HT1080 (cell line): ENCODE data around the gene C6. TPM values are rescaled to one million over a fixed set of nuclear protein-coding genes. Genes with fewer than 3 reads are reported as not detected.
A peak's percentile ranks its signal among the peaks of the same experiment; 100 is the strongest.
"Not testable (repeated sequence)": the region's sequence is repeated elsewhere in the genome, so short reads cannot be mapped to it uniquely, and the experiment has no call there.

Experiments
- DNase-seq: peaks from one replicate; pipeline ENCODE4 v3.0.0-alpha.2; 2015; ENCODE audit warnings: low read depth
- total RNA-seq: library from RNA; depleted of rRNA; stranded (reverse); fragments of >200 nt; shearing (Covaris generic); gene quantifications from 2 replicates; pipeline ENCODE4 v1.2.3, GENCODE V29; 2014

The C6 gene
- total RNA-seq, 1 experiment from 2014 or later = not detected

DNA sequence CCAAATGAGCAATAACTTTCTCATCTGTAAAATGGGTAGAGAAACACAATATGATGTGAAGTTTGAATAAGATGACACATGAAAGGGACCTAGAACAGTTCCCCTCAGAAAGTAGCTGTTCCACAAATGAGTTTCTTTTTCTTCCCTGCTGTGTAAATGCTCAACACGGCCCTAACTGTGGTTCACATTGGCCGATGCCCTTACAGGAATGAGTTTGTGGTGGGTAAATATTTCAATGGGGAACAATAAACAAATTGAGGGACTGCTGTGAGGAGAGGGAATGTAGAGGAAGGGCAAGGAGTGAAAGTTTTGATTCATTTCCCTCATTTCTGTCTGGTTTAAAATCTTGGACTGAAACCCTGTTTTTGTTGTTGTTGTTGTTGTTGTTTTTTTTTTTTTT is 12.8 kb downstream of the C6 start:
- no peak for DNase-seq

DNA sequence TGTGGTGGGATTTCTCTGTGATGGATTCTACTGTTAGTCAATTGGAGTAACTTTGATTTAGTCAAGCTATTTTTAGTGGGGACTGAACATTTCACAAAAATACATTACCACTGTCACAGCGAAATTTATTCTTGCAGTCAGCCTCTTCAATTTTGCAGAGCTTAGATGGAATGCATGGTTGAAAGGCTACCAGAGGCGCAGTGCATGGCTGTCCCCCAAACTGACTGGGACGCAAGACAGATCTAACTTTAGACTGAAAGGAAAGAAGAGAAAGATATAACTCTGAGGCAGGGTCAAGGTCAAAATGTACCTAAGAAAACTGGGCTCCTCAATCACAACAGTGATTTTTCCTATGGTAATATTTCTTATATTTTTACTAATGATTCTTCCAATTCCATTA is 13.7 kb downstream of the C6 start:
- DNase-seq = no peak

DNA sequence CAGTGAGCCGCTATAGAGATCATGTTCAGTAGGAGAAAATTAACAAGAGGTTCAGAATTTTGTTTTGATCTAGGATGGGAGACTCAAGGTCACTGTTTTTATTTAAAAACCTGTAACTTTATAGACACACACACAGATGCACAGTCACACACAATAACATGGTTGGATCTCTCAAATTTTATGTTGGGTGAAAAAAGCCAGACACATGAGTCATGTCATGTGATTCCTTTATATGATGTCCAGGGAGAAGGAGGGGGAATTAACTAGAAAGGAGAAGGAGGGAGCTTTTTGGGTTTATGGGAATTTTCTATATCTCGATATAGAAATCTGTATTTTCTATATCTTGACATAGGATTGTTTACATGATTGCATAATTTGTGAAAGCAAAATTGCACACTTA is 17.1 kb downstream of the C6 start:
- DNase-seq = no peak

DNA sequence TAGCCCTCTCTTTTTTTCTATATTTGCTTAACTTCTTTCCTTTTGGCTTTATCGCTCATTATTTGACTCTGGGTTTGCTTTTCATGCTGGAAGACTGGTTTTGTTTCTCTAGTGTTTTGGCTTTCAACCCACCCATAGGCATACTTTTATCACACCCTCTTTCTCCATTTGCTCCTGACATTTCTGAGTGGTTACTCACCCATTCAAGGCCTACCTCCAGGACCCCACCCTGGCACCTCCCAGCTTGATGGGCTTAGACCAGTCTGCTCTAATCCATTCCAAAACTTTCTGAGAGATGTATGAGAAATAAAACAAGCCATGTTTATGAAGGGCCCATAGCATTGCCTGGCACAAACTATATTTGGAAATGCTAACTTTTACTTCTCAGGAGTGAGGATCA is 18.1 kb downstream of the C6 start:
- DNase-seq = no peak

DNA sequence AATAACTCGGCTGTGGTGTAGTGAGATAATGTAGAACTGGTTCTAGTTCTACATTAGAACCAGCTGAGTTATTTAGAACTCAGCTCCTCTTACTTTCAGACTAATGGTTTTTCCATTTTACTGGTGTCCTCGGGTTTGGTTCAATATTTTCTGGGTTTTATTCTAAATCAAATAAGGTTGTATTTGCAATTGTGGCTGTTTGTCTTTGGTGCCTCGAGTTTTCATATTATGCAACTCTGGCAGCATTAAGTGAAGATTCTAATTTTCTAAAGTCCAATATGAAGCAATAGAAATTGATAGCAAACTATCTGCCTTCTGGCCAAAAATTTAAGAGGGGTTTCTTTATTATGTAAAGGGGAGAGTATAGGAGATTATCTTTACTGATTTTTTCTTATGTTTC is 19.0 kb downstream of the C6 start:
- DNase-seq = no peak

DNA sequence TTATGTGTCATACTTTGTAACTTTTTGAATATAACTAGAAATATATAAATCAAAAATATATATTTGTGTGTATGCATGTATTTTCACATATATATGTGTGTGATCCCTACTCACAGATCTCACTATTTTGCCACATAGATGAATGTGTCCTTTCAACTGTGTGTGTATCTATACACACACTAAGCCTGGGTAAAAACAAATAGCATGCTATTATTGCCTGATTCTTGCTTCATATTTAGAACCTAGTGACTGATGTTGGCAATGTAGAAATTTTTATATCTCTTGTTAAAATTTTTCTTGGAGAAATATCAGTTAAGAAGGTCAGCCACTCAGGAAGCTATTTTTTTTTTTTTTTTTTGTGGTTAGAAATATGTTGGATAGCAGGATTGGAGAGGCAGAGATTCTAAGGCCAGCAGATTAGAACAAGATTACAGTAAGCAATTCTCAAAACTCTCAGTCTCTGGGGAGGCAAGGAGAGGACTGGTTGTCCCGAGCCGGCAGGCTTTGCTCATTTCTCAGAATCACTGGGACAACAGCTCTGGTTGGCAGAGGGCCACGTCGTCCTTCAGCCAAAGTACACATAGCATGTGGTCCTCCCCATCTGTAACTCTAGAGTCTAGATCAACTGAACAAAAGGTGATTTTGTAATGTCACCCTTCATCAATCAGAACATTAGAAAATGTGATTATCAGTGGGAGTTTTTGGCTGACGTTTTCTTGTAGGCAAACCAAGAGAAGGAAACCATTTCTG is 19.7 kb downstream of the C6 start:
- peak; percentile 9 for DNase-seq

DNA sequence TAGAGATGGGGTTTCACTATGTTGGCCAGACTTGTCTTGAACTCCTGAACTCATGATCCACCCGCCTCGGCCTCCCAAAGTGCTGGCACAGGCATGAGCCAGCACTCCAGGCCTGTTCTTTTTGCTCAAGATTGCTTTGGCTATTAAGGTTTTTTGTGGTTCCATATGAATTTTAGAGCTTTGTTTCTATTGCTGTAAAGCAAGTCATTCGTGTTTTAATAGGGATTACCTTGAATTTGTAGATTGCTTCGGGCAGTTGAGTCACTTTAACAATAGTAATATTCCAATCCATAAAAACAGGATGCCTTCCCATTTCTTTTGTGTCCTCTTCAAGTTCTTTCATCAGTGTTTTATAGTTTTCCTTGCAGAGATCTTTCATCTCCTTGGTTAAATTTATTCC is 22.1 kb downstream of the C6 start:
- DNase-seq = no peak

DNA sequence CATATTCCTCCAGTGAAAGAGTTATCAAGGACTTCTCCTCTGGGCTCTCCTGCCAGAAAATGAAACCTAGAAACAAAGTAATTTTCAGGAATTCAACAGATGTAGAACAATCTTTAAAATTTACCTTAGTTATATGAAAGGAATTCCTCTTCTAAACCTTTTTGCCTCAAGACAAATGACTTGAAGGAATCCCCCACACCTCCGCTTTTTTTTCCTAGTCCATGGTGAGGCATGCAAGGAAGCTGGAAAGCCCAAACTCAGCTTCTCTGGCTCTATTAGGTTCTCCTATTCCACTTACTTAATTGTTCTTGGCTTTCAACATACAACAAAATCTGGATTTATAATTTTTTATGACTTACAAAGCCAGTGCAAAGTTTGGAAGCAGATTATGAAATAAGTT is 27.2 kb downstream of the C6 start:
- no peak for DNase-seq

DNA sequence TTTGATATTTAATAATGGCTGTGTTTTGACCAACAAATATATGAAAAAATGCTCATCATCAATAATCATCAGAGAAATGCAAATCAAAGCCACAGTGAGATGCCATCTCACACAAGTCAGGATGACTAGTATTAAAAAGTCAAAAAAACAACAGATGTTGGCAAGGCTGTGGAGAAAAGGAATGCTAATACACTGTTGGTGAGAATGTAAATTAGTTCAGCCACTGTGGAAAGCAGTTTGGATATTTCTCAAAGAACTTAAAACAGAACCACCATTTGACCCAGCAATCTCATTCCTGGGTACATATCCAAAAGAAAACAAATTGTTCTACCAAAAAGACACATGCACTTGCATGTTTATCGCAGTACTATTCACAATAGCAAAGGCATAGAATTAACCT is 30.0 kb downstream of the C6 start:
- not testable (repeated sequence) for DNase-seq

DNA sequence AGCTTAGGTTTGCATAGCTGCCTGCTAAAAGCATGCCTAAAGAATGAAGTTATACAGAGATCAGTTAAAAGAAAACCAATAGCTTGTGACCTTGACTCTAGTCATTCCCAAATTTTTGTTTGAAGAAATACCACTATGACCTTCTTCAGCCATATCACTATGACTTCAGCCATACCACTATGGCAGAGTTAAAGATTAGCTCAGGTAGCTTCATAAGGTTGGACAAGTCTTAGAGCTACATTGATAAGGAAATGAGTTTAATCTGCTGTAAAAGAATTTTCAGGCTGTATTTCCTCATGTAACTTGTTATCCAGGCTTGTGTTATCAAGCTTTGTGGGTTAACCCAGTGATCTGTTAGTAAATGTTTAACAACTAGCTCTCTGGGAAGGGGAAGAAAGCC is 30.7 kb downstream of the C6 start:
- DNase-seq = no peak

DNA sequence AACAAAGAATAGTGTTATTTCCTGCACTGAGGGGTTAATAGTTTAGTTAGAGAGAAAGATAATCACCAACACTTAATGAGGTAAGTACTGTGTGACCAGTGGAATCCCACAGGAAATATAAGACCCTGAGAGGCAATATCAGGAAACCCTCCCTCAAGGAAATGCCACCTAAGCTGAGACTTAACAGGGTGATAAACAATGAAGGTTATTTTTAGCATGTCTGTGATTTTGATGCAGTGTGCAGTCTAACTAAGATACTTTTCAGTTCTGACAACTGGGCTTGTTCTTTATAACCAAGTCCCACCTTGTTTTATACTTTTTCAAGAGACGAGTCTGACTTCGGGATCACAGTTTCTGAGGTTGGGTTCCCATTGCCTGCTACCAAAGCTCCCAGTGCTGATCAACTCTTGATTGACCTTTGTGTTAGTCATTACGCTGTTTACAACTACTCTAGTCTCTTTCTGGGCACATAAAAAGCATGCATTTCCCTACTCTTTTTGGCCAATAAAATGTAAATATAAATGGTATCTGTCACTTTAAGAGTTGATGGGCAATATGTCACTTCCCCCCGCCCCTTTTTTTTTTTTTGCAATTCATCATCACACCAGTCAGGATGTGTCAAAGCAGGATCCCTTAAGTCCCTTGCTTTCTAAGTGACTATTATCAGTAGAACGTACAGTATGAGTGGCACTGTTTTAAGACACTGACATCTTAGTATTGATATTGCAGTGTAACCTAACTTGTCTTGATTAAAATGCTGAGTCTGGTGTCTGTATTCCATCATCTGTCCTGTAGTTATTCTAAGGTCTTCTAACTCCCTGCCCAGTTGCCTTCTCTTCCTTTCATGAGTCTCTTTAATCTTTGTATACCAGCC is 31.4 kb downstream of the C6 start:
- no peak for DNase-seq

DNA sequence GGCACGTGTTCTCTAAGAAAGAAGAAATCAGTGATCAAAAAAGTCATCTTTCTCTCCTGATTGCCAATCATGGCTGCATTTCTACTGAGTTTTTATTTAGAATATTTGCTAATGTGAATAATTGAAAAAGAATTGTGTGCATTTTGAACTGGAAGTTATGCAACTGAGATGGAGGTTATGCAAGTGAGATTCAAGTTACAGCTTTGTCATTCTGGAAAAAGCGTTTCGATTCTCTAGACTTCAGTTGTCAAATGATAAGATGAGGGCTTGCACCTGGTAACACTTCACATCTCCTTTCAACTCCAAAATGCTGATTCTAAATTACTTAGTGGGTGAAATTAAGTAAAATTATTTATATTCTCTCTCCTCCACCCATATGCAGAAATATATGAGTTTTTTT is 36.4 kb downstream of the C6 start:
- no peak for DNase-seq

DNA sequence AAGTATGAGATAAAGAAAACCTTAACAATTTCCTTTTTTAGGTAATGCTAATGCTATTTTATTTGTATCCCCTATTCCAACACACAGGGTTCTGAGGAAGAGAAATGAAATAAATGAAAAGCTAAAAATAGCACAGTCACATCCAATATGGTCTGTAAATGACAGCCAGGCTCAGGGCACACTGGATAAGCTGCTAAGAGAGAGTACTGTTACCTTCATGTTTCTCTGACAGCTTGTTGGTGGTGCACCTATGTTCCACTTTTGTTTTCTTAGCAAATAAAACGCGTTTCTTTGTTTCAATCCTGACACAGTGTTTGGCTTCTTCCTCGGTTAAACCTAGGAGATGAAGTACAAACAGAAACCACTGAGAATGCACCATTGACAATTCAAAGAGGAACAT is 41.3 kb downstream of the C6 start:
- DNase-seq = no peak

DNA sequence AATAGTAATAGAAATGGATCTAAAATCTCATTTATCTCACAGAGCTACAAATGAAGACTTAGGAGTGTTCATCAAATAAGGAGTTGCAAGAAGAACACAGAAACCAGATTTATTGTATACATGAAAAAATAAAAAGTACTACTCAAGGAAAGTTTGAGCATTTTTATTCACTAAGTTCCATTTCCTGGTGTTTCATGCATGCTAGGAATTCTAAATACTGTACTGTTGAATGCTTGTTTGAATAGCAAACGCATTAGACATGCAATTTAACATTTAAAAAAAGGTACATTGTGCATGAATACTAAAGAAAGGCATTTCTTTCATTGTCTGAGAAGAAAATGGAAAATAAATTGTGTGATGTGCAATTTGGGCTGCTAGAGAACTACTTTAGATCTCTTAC is 52.1 kb downstream of the C6 start:
- DNase-seq = no peak

DNA sequence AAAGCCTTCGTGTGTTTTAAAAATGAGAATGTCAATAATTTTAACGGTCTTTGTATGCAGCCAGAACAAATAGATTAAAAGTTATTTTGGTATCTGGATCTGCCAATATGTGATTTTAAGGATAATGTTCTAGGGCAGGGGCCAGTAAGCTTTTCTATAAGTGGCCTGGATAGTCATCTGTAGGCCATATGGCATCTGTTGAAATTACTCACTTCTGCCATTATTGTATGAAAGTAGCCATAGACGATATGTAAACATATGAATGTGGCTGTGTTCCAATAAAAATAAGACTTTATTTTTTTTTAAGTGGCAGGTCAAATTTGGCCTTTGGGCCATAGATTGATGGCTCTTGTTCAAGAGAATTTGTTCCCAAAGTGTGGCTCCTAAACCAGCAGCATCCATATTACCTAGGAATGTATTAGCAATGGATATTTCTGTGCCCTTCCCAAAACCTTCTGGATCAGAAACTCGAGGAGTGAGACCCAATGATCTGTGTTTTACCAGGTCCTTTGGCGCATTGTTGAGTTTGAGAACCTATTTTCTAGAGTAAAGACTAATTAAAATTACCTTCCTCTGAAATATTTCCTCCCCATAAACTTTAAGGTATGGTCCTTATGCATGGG is 55.9 kb downstream of the C6 start:
- DNase-seq = no peak

DNA sequence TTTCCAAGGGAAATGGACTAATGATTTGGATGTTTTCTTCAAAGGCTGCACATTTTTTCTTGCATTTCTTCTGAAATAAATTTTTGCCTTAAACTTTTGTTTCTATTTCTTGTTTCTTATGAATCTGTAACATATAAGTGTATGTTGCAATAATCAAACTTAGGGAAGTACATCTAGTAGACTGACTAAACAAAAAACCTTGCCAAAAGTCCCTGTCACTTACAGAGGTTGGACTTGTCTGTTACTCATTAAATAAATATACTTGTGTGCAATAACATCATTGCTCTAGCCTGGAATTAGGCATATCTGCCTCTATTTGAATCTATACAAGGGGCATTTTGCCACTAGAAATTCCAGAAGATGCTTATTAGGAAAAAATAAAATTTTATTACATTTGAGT is 56.6 kb downstream of the C6 start:
- DNase-seq = no peak

DNA sequence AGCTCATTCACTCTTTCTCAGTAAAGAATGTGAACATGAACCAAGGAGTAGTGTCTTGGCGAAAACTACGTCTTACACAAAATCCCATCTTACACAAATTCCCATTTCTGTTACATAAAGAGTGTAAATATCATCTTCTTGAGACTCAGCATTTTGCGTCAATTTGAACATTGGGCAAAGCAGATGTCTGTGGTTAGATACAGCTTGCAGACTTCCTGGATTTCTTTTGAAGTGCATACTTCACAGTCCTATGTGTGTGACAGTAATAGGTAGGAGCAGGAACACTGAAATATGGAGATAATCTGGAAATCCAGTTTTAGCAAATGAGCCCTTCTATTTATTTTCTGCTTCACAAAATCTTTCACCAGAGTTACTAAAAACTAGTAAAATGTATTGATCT is 58.8 kb downstream of the C6 start:
- DNase-seq = no peak

DNA sequence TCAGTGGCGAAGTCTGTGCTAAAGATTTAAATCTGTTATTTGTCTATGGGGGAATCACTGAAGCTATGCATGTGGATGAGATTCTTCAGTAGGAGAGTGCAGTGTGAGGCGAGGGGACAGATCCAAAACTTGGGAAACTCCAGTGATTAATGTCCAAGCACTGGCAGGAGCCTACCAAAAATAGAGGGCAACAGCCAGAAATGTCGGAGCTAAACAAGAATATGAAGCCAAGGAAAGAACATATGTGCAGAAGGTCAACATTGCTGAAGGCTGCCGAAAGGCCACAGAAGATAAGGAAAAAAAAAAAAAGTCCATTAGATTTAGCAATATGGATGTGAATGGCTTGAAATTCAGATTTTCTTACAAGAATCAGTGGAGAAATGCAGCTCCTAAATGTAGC is 61.8 kb downstream of the C6 start:
- no peak for DNase-seq

DNA sequence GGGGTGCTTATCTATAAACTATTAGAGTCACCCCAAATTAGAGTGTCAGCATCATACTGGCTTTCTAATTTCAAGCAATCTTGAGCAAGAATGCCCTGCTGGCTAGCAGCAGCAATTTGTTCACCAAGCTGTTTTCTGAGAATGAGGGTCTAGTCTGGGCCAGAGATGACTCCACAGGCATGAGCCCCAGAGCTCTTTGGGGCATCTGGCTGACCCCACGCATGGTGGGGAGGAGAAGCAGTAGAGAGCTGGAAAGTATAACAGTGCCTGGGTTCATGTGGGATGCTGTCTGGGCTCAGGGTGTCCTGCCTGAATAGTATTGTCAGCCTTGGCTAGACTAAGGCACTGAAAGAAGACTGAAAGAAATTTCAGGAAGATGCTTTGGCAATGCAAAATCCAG is 64.9 kb downstream of the C6 start:
- no peak for DNase-seq

DNA sequence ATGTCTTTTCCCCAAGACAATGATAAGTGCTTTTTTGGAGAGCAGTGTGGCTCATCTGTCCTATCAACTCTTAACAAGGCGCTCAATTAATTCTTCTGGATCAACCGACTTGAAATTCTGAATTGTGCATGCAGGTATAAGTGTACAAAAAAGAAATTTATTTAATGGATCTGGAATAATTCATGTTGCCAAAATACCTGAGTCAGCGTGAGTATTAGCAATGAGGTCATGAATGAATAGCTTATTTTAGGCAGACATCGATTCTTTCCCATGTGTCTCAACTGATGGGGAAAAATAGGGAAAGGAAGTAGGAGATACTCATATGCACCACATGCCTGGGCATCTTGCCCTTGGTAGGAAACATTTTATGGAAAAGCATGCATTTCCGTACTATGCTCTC is 68.0 kb downstream of the C6 start:
- no peak for DNase-seq

DNA sequence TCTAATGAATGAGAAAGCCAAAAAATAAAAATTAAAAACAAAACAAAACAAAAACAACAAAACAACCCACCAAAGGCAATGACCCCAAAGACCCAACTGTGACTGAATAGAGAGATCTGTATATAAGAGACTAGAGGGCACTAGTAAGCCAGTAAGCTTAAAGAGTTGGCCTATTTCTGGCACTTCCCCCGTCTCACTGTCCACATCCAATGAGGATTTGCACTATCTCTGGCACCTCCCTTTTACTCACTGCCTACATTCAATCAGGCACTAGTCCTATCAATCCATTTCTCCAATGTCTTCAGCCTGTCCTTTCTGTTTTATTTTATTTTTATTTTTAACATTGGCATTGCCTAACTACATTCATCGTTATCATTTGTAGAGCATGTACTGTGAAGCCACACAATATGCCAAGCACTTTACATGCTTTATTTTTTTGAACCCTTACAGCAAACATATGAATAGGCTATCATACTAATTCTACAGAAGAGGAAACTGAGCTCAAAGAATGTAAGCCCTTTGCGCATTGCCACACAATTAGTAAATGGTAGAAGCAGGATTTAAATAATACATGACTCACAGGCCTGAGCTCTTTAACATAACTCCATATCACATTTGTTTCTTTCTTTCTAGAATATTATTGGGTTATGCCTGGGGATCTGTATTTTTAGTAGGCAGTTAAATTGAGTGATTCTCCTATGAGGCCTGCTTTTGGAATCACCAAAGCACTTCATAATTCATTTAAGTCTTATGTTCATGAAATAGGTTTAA is 70.0 kb downstream of the C6 start:
- no peak for DNase-seq
